ENCODE measurements around the gene DENND1A.

Gene DENND1A

DNA sequence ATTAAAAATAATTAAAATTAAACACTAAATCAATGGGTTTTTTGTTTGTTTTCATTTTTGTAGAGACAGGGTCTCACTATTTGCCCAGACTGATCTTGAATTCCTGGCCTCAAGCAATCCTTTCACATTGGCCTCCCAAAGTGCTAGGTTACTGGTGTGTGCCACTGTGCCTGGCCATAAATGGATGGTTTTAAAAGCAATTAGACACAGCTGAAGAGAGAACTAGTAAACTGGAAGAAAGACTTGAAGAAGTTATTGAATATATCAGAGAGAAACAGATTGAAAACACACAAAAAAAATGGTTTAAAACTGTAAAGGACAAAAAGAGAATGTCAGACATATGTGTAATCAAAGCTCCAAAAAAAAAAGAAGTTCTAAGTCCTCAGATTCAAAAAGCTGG lies 83.0 kb downstream of the DENND1A start:
- H3K36me3 Mint-ChIP-seq (ENCODE audit: low read depth): peaks cover 86% of the 10 kb centered on the region
- H3K27ac Mint-ChIP-seq: no peak overlapping the region
- H3K4me1 Mint-ChIP-seq: no peaks in the 10 kb centered on the region
- no peaks in the 10 kb centered on the region for H3K27me3 Mint-ChIP-seq (ENCODE audit: low read depth, poor library complexity)
- DNase-seq: no peak
- no peak overlapping the region for H3K4me3 Mint-ChIP-seq
- H3K9me3 Mint-ChIP-seq: peaks cover 71% of the 10 kb centered on the region
- TF ChIP-seq, protein P1, sequence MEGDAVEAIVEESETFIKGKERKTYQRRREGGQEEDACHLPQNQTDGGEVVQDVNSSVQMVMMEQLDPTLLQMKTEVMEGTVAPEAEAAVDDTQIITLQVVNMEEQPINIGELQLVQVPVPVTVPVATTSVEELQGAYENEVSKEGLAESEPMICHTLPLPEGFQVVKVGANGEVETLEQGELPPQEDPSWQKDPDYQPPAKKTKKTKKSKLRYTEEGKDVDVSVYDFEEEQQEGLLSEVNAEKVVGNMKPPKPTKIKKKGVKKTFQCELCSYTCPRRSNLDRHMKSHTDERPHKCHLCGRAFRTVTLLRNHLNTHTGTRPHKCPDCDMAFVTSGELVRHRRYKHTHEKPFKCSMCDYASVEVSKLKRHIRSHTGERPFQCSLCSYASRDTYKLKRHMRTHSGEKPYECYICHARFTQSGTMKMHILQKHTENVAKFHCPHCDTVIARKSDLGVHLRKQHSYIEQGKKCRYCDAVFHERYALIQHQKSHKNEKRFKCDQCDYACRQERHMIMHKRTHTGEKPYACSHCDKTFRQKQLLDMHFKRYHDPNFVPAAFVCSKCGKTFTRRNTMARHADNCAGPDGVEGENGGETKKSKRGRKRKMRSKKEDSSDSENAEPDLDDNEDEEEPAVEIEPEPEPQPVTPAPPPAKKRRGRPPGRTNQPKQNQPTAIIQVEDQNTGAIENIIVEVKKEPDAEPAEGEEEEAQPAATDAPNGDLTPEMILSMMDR (IDR thresholded peaks at IDR 0.05): no peak

DNA sequence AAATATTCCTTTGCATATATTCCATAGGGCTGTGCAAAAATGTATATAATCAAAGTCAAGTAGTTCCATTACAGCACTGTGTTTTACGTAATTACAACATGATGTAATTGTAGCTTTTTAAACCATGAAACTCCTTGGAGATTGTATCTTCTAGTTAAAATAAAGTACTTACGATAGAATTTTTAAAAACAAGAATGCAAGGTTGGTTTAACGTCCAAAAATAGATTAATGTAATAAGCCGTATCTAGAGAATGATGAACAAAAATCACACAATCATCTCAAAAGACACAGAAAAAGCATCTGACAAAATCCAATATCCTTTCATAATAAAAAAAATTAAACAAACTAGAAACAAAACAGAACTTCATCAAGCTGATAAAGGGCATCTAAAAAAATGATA lies 86.2 kb downstream of the DENND1A start:
- TF ChIP-seq, protein P1 (IDR thresholded peaks at IDR 0.05): no peak
- H3K27me3 Mint-ChIP-seq (ENCODE audit: low read depth, poor library complexity): no peaks in the 10 kb centered on the region
- DNase-seq: no peak
- H3K4me3 Mint-ChIP-seq: no peak overlapping the region
- H3K27ac Mint-ChIP-seq: no peak overlapping the region
- no peaks in the 10 kb centered on the region for H3K4me1 Mint-ChIP-seq
- peaks cover 62% of the 10 kb centered on the region for H3K36me3 Mint-ChIP-seq (ENCODE audit: low read depth)
- H3K9me3 Mint-ChIP-seq: peaks cover 58% of the 10 kb centered on the region

DNA sequence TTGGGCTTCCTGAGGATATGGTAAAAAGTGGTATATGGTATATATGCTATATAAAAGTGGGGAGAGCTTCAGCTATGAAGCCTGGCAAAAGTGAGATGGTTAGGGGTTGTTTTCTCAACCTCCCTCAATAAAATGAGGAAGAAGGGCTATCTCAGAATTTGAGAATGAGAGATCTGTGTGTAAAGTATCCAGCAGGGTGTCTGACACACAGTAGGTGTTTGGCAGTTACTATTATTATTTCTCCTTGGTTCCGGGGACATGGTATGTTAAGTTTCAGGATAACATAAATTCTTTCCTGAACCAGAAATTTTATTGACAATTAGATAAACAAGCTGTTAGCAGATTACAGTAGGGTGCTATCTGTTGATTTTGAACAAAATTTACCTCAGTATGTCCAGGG lies 94.1 kb downstream of the DENND1A start:
- no peak overlapping the region for H3K4me3 Mint-ChIP-seq
- TF ChIP-seq, protein P1 (IDR thresholded peaks at IDR 0.05): no peak
- peaks cover 18% of the 10 kb centered on the region for H3K36me3 Mint-ChIP-seq (ENCODE audit: low read depth)
- H3K27ac Mint-ChIP-seq: no peak overlapping the region
- peaks cover 25% of the 10 kb centered on the region for H3K4me1 Mint-ChIP-seq
- no peaks in the 10 kb centered on the region for H3K27me3 Mint-ChIP-seq (ENCODE audit: low read depth, poor library complexity)
- peaks cover 16% of the 10 kb centered on the region for H3K9me3 Mint-ChIP-seq
- no peak for DNase-seq

DNA sequence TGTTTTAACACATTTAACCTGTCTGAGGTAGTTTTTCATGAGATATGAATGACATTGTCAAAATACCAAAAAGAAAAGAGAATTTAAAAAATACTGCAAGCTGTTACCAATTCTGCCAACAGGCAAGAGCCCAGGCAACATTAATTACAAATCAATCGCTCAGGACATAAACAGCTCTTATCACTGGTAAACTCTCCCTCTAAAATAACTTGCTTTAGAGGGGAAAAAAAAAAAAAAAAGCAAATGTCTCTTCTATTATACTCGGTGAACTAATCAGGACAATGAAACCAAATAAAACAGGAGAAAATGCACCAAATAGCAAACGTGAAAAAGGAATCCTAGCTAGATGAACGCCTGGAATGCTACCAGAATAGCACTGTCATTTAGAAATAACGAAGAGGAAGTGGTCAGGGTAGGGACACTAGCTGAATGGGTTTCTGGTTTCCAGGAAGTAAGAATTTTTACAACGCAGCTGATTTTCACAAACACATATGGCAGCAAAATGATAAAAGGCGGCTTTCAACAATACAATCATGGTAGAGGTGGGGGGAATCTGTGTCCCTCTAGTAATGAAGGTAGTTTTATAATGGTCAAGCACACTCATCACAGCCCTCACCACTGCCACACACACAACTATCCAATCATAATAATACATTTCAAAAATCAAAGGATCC lies 94.9 kb downstream of the DENND1A start:
- no peak overlapping the region for H3K4me3 Mint-ChIP-seq
- peaks cover 21% of the 10 kb centered on the region for H3K9me3 Mint-ChIP-seq
- peaks cover 25% of the 10 kb centered on the region for H3K4me1 Mint-ChIP-seq
- H3K27me3 Mint-ChIP-seq (ENCODE audit: low read depth, poor library complexity): no peaks in the 10 kb centered on the region
- no peak for DNase-seq
- H3K36me3 Mint-ChIP-seq (ENCODE audit: low read depth): peaks cover 22% of the 10 kb centered on the region
- peak overlapping the region; percentile 6 for H3K27ac Mint-ChIP-seq
- TF ChIP-seq, protein P1 (IDR thresholded peaks at IDR 0.05): no peak

DNA sequence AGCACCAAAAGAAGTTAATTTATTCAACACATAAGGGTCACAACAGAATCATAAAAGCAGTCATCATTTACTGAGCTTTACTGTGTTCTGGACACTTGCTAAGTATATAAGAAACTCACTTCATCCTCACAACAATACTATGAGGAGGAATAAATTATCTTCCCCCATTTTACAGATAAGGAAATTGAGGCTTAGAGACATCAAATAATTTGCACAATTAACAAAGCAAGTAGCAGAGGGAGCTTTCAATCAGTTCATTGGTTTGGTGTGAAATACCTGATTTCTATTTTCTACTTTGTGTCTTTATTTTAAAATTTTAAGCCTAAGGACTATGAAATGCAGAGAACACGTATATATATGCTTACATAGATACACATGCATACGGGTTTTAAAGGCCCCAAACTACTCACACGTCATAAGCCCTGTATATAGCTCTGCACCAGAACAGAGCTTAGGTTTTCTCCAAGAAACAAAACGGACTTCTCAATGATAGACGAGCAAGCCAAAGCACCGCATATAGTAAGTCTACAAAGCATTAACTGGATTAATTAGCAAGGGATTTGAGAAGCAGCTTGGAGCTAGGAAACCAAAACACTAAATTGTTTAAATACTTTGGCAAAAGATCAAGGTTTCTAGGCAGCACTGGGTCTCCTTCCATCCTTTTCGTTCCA lies 95.6 kb downstream of the DENND1A start:
- Mint-ChIP-seq H3K9me3 (peaks cover 28% of the 10 kb centered on the region), H3K4me3 (no peak overlapping the region), H3K27me3 (ENCODE audit: low read depth, poor library complexity) (no peaks in the 10 kb centered on the region)

More for the DNA sequence above, 95.6 kb downstream of the DENND1A start:
- DNase-seq: no peak
- TF ChIP-seq, protein P1 (IDR thresholded peaks at IDR 0.05): no peak
- peaks cover 25% of the 10 kb centered on the region for H3K4me1 Mint-ChIP-seq
- peaks cover 29% of the 10 kb centered on the region for H3K36me3 Mint-ChIP-seq (ENCODE audit: low read depth)
- H3K27ac Mint-ChIP-seq: no peak overlapping the region
